WI38 (cell line): Measurements from ENCODE around the gene LAD1.

Experiments used
- H3K4me3 ChIP-seq: 2 replicates; pipeline ENCODE4 v1.5.1; 2011; ENCODE audit warnings: low read depth, mild to moderate bottlenecking, control low read depth, low read length
- CTCF ChIP-seq: IDR thresholded peaks from 2 replicates; pipeline ENCODE4 v1.5.1; 2012; ENCODE audit warnings: low read depth, mild to moderate bottlenecking, control low read depth, low read length

Gene LAD1

GRCh38 chr1:201399018-201399351 is at the start of gene LAD1:
TSS of gene LAD1 (minus strand) at chr1:201399324. CDS start at chr1:201399306, 18 bp downstream.
- no peak within 1 kb of the TSS for H3K4me3 ChIP-seq
- no peak for TF ChIP-seq CTCF

- peak; percentile 64 for TF ChIP-seq CTCF
- H3K4me3 ChIP-seq: no peak overlapping the region
Measured at GRCh38 chr1:201447903-201448871, 49.1 kb upstream of the LAD1 start.

- TF ChIP-seq CTCF: no peak
Measured at GRCh38 chr1:201445310-201445709, 46.2 kb upstream of the LAD1 start.

GRCh38 chr1:201444792-201445191 is 45.7 kb upstream of the LAD1 start:
- TF ChIP-seq CTCF: no peak

More at GRCh38 chr1:201445310-201445709, 46.2 kb upstream of the LAD1 start:
- no peak overlapping the region for H3K4me3 ChIP-seq

GRCh38 chr1:201443747-201444146 is 44.6 kb upstream of the LAD1 start:
- H3K4me3 ChIP-seq: no peak overlapping the region
- no peak for TF ChIP-seq CTCF

More at GRCh38 chr1:201444792-201445191, 45.7 kb upstream of the LAD1 start:
- H3K4me3 ChIP-seq: no peak overlapping the region

GRCh38 chr1:201436969-201437368 is 37.8 kb upstream of the LAD1 start:
- H3K4me3 ChIP-seq: no peak overlapping the region
- TF ChIP-seq CTCF: no peak

- TF ChIP-seq CTCF: peak; percentile 8; the same call in 1 of the 2 replicates
- H3K4me3 ChIP-seq: no peak overlapping the region
Measured at GRCh38 chr1:201436393-201436792, 37.3 kb upstream of the LAD1 start.
